OCI-LY7 (cell line): ENCODE results near the gene ZNF772.

Source experiments
- CTCF ChIP-seq: fragments of 200-600 bp; sonication (generic); conservative IDR thresholded peaks from 2 replicates; pipeline ENCODE4 v1.5.1; 2014; ENCODE audit warnings: mild to moderate bottlenecking, antibody characterized with exemption, low read length, moderate library complexity, mixed read lengths
- EZH2phosphoT487 ChIP-seq: fragments of 200-600 bp; sonication (generic); IDR thresholded peaks from 2 replicates; pipeline ENCODE4 v1.6.1; 2018; ENCODE audit warnings: low read depth, borderline replicate concordance, mild to moderate bottlenecking, mixed run types, antibody characterized with exemption, low read length, moderate library complexity, mixed read lengths

- TF ChIP-seq CTCF (no peak), EZH2phosphoT487 (no peak)
Observed at GRCh38 chr19:57435062-57435978, 42.0 kb downstream of the ZNF772 start, which contains the start of gene ZNF749.
